Measurements from ENCODE around the gene NEGR1.

Gene NEGR1

GRCh38 chr1:71647513-71648300 is 634.6 kb downstream of the NEGR1 start:
- in situ Hi-C loops (cut with MboI; ENCODE audit: low sequenced_read_pairs): no loop called here

- in situ Hi-C loops (cut with MboI; ENCODE audit: low sequenced_read_pairs): no loop called here
Measured at GRCh38 chr1:71645015-71645414, 637.3 kb downstream of the NEGR1 start.

- in situ Hi-C loops (cut with MboI; ENCODE audit: low sequenced_read_pairs): no loop called here
Measured at GRCh38 chr1:71641903-71642302, 640.4 kb downstream of the NEGR1 start.

- in situ Hi-C loops (cut with MboI; ENCODE audit: low sequenced_read_pairs): no loop called here
Measured at GRCh38 chr1:71640998-71641397, 641.3 kb downstream of the NEGR1 start.

GRCh38 chr1:71640116-71640515 is 642.2 kb downstream of the NEGR1 start:
- in situ Hi-C loops (cut with MboI; ENCODE audit: low sequenced_read_pairs): no loop called here

- in situ Hi-C loops (cut with MboI; ENCODE audit: low sequenced_read_pairs): no loop called here
Measured at GRCh38 chr1:71638081-71638766, 644.1 kb downstream of the NEGR1 start.

GRCh38 chr1:71635568-71635967 is 646.8 kb downstream of the NEGR1 start:
- in situ Hi-C loops (cut with MboI; ENCODE audit: low sequenced_read_pairs): no loop called here

GRCh38 chr1:71634159-71634558 is 648.2 kb downstream of the NEGR1 start:
- in situ Hi-C loops (cut with MboI; ENCODE audit: low sequenced_read_pairs): no loop called here

GRCh38 chr1:71630073-71630472 is 652.3 kb downstream of the NEGR1 start:
- in situ Hi-C loops (cut with MboI; ENCODE audit: low sequenced_read_pairs): no loop called here

GRCh38 chr1:71625004-71625403 is 657.3 kb downstream of the NEGR1 start:
- in situ Hi-C loops (cut with MboI; ENCODE audit: low sequenced_read_pairs): no loop called here

- in situ Hi-C loops (cut with MboI; ENCODE audit: low sequenced_read_pairs): no loop called here
Measured at GRCh38 chr1:71623888-71624287, 658.5 kb downstream of the NEGR1 start.

- in situ Hi-C loops (cut with MboI; ENCODE audit: low sequenced_read_pairs): no loop called here
Measured at GRCh38 chr1:71621785-71622184, 660.6 kb downstream of the NEGR1 start.

- in situ Hi-C loops (cut with MboI; ENCODE audit: low sequenced_read_pairs): no loop called here
Measured at GRCh38 chr1:71618766-71619530, 663.4 kb downstream of the NEGR1 start.

- in situ Hi-C loops (cut with MboI; ENCODE audit: low sequenced_read_pairs): no loop called here
Measured at GRCh38 chr1:71618191-71618590, 664.1 kb downstream of the NEGR1 start.

- in situ Hi-C loops (cut with MboI; ENCODE audit: low sequenced_read_pairs): no loop called here
Measured at GRCh38 chr1:71610476-71610875, 671.9 kb downstream of the NEGR1 start.

- in situ Hi-C loops (cut with MboI; ENCODE audit: low sequenced_read_pairs): no loop called here
Measured at GRCh38 chr1:71603044-71603776, 679.1 kb downstream of the NEGR1 start.

GRCh38 chr1:71600023-71600422 is 682.3 kb downstream of the NEGR1 start:
- in situ Hi-C loops (cut with MboI; ENCODE audit: low sequenced_read_pairs): no loop called here

- in situ Hi-C loops (cut with MboI; ENCODE audit: low sequenced_read_pairs): no loop called here
Measured at GRCh38 chr1:71599306-71599705, 683.0 kb downstream of the NEGR1 start.

- in situ Hi-C loops (cut with MboI; ENCODE audit: low sequenced_read_pairs): no loop called here
Measured at GRCh38 chr1:71593523-71593922, 688.8 kb downstream of the NEGR1 start.

- in situ Hi-C loops (cut with MboI; ENCODE audit: low sequenced_read_pairs): no loop called here
Measured at GRCh38 chr1:71592646-71593274, 689.6 kb downstream of the NEGR1 start.

- in situ Hi-C loops (cut with MboI; ENCODE audit: low sequenced_read_pairs): no loop called here
Measured at GRCh38 chr1:71589005-71589404, 693.3 kb downstream of the NEGR1 start.

All from HL-60/S4 treated with phorbol 12-myristate 13-acetate at 8.2 ng/mL for 4 days and 3 days (cell line).